HepG2 (cell line): ENCODE results near the gene METAP1D. TPM values are rescaled to one million over a fixed set of nuclear protein-coding genes. Genes with fewer than 3 reads are reported as not detected.

Source experiments
- AGO2 ChIP-seq: fragments of 200-400 bp; formaldehyde crosslinking; optimal IDR thresholded peaks from 2 replicates; pipeline ENCODE3; 2017; ENCODE audit warnings: mild to moderate bottlenecking, low read depth, low read length, moderate library complexity
- BORCS8-MEF2B ChIP-seq: sonication (generic); formaldehyde crosslinking; IDR thresholded peaks from 2 replicates; pipeline ENCODE4 v1.8.0; 2022; ENCODE audit warnings: mild to moderate bottlenecking, missing genetic modification reagents
- FOXJ3 ChIP-seq: sonication (generic); formaldehyde crosslinking; IDR thresholded peaks from 2 replicates; pipeline ENCODE4 v1.4.0; 2020; ENCODE audit warnings: missing genetic modification reagents, mild to moderate bottlenecking, borderline replicate concordance
- GFI1 ChIP-seq: sonication (generic); formaldehyde crosslinking; IDR thresholded peaks from 2 replicates; pipeline ENCODE4 v1.5.0; 2020; ENCODE audit warnings: missing genetic modification reagents, mild to moderate bottlenecking, borderline replicate concordance
- IKZF4 ChIP-seq: sonication (generic); formaldehyde crosslinking; IDR thresholded peaks from 2 replicates; pipeline ENCODE4 v1.5.1; 2020; ENCODE audit warnings: borderline replicate concordance, mild to moderate bottlenecking, low read depth, missing genetic modification reagents; ENCODE audit errors: not compliant biosample characterization
- IRF2 ChIP-seq: IDR thresholded peaks from 2 replicates; pipeline ENCODE4 v1.6.1; 2018; ENCODE audit warnings: missing genetic modification reagents, missing compliant biosample characterization
- KDM2A ChIP-seq: sonication (generic); formaldehyde crosslinking; IDR thresholded peaks from 2 replicates; pipeline ENCODE4 v1.4.0; 2020; ENCODE audit warnings: low read depth, missing genetic modification reagents, borderline replicate concordance
- KDM5B ChIP-seq: sonication (generic); formaldehyde crosslinking; IDR thresholded peaks from 2 replicates; pipeline ENCODE4 v1.4.0; 2020; ENCODE audit warnings: missing genetic modification reagents, mild to moderate bottlenecking, borderline replicate concordance
- MAFK ChIP-seq, 2 experiments: IDR thresholded peaks in 1 of 2; conservative IDR thresholded peaks in 1 of 2; 2 replicates each; pipeline ENCODE4 v1.6.1; 2011; ENCODE audit warnings: improper control_type of control experiment in 2 of 2, low read length in 2 of 2
- MATR3 ChIP-seq: sonication (generic); formaldehyde crosslinking; IDR thresholded peaks from 2 replicates; pipeline ENCODE4 v1.4.0; 2020; ENCODE audit warnings: missing genetic modification reagents
- NBN ChIP-seq: fragments of 450-650 bp; conservative IDR thresholded peaks from 2 replicates; pipeline ENCODE4 v1.6.1; 2017
- NCOA2 ChIP-seq: sonication (generic); formaldehyde crosslinking; IDR thresholded peaks from 2 replicates; pipeline ENCODE4 v1.8.0; 2022; ENCODE audit warnings: inconsistent platforms
- NFE2L1 ChIP-seq: sonication (generic); formaldehyde crosslinking; IDR thresholded peaks from 2 replicates; pipeline ENCODE4 v1.4.0; 2020; ENCODE audit warnings: missing genetic modification reagents, mild to moderate bottlenecking, borderline replicate concordance
- POLR2AphosphoS2 ChIP-seq: IDR thresholded peaks from 2 replicates; pipeline ENCODE4 v1.6.1; 2011; ENCODE audit warnings: low read depth, low read length, improper control_type of control experiment
- PRPF4 ChIP-seq: fragments of 200-400 bp; formaldehyde crosslinking; IDR thresholded peaks from 2 replicates; pipeline ENCODE4 v1.6.1; 2016; ENCODE audit warnings: low read length, low read depth; ENCODE audit not compliant: poor library complexity, severe bottlenecking
- RARA ChIP-seq: IDR thresholded peaks from 2 replicates; pipeline ENCODE4 v1.6.1; 2016; ENCODE audit warnings: missing genetic modification reagents, missing compliant biosample characterization
- RXRB ChIP-seq: IDR thresholded peaks from 2 replicates; pipeline ENCODE4 v1.6.1; 2016; ENCODE audit warnings: borderline replicate concordance, missing genetic modification reagents, missing compliant biosample characterization
- SKI ChIP-seq: fragments of 450-650 bp; IDR thresholded peaks from one replicate; pipeline ENCODE4 v1.6.1; 2018; ENCODE audit warnings: mild to moderate bottlenecking; ENCODE audit not compliant: partially characterized antibody
- TAF1 ChIP-seq: sonication (generic); formaldehyde crosslinking; IDR thresholded peaks from 2 replicates; pipeline ENCODE4 v1.4.0; 2020; ENCODE audit warnings: missing genetic modification reagents
- ZBTB7A ChIP-seq: sonication (generic); formaldehyde crosslinking; IDR thresholded peaks from 2 replicates; pipeline ENCODE4 v1.8.0; 2022; ENCODE audit warnings: mild to moderate bottlenecking, missing genetic modification reagents
- ZNF143 ChIP-seq: sonication (generic); formaldehyde crosslinking; IDR thresholded peaks from 2 replicates; pipeline ENCODE4 v1.4.0; 2020; ENCODE audit warnings: missing genetic modification reagents
- ZNF660 ChIP-seq: sonication (generic); formaldehyde crosslinking; IDR thresholded peaks from 2 replicates; pipeline ENCODE4 v1.5.1; 2020; ENCODE audit warnings: mild to moderate bottlenecking, low read depth, missing genetic modification reagents, borderline replicate concordance
- ZNF788 ChIP-seq: sonication (generic); formaldehyde crosslinking; IDR thresholded peaks from 2 replicates; pipeline ENCODE4 v1.5.0; 2020; ENCODE audit warnings: mild to moderate bottlenecking, missing genetic modification reagents, borderline replicate concordance
- ZNF792 ChIP-seq: IDR thresholded peaks from 2 replicates; pipeline ENCODE4 v1.6.1; 2016
- ZNF841 ChIP-seq: sonication (generic); formaldehyde crosslinking; IDR thresholded peaks from 2 replicates; pipeline ENCODE4 v1.8.1; 2023; ENCODE audit warnings: missing genetic modification reagents, borderline replicate concordance
- polyA plus RNA-seq, 8 experiments: library from polyadenylated mRNA; depleted of rRNA in 3 of 8; stranded (reverse) in 7 of 8; unstranded in 1 of 8; fragments of >200 nt; fragmentation: Illumina TruSeq in 4 of 8; extraction: Trizol in 4 of 8; gene quantifications; 2 replicates each; pipeline versions ENCODE4 v1.2.1 to v1.2.3, GENCODE V29; 2011 to 2016; ENCODE audit warnings: low read depth in 4 of 8, missing spikeins in 1 of 8, mixed read lengths in 1 of 8; ENCODE audit not compliant: insufficient read depth in 1 of 8
- total RNA-seq, 5 experiments: library from RNA; depleted of rRNA; stranded (reverse); fragments of >200 nt; fragmentation: Illumina TruSeq; extraction: Trizol; gene quantifications; 2 replicates each; pipeline ENCODE4 v1.2.3, GENCODE V29; 2016; ENCODE audit warnings: low read depth in 1 of 5
- TF ChIP-seq, protein P1 (sequence below): IDR thresholded peaks from 2 replicates; pipeline ENCODE4 v1.6.1; 2016; ENCODE audit warnings: low read depth, control low read depth
- TF ChIP-seq, protein P2 (sequence below): sonication (generic); formaldehyde crosslinking; IDR thresholded peaks from 2 replicates; pipeline ENCODE4 v1.4.0; 2020; ENCODE audit warnings: missing genetic modification reagents
- TF ChIP-seq, protein P3 (sequence below): sonication (generic); formaldehyde crosslinking; IDR thresholded peaks from 2 replicates; pipeline ENCODE4 v1.8.0; 2022; ENCODE audit warnings: mild to moderate bottlenecking, missing genetic modification reagents, borderline replicate concordance

METAP1D gene
- total and polyA plus RNA-seq, 2 of the 13 experiments (the other 11 are each of a cell fraction or from before 2014, with no cell fraction given) = 14.7 to 21.6 TPM

DNA sequence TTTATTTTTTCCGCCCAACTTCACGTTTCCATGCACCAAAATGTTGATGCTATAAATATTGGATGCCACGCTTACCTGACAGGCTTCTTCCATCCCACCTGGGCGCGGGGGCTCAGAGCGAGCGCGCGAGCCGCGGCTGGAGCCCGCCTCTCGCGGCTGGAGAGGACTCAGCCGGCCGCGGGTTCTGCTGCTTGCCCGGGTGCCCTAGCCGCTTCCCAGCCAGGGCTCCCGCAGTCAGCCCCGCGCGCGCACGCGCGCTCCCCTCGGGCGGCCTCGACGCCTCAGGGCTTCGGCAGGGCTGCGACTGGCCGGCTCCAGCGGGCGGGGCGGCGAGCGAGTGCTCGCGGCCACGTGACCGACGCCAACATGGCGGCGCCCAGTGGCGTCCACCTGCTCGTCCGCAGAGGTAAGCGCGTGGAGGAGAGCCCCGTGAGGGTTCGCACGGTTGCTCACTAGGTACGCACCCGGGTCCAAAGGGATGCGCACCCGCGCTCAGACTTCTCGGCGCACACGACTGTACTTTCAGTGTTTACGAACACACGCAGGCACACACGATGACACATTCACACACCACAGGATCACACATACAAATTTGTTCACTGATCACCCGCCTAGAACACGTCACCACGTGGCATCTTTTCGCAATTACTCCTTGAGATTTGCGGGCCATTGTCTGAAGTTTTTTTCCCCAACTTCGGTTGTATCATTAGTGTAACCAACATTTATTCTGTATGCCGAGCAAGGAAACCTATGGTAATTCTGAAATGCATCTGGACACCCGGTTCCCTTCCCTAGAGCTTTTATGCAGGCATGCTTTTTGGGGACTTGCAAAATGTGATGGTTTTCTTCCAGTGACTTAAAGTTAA lies at the start of gene METAP1D (continued):
- TF ChIP-seq, protein P1, sequence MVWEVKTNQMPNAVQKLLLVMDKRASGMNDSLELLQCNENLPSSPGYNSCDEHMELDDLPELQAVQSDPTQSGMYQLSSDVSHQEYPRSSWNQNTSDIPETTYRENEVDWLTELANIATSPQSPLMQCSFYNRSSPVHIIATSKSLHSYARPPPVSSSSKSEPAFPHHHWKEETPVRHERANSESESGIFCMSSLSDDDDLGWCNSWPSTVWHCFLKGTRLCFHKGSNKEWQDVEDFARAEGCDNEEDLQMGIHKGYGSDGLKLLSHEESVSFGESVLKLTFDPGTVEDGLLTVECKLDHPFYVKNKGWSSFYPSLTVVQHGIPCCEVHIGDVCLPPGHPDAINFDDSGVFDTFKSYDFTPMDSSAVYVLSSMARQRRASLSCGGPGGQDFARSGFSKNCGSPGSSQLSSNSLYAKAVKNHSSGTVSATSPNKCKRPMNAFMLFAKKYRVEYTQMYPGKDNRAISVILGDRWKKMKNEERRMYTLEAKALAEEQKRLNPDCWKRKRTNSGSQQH (CRISPR knock-in tag) = peak; percentile 96
- 0 out of 2 replicates have a peak, but pooled peaks have one; percentile 66 for TF ChIP-seq ZNF841 (CRISPR knock-in tag)
- peak; percentile 69; the same call in 1 of the 2 replicates for TF ChIP-seq ZBTB7A (CRISPR knock-in tag)
- TF ChIP-seq TAF1 (CRISPR knock-in tag) = peak; percentile 96
- TF ChIP-seq SKI = peak; percentile 76
- peak; percentile 66; the same call in 1 of the 2 replicates for TF ChIP-seq NCOA2 (CRISPR knock-in tag)
- TF ChIP-seq KDM2A = peak; percentile 98
- no peak; the same call in 1 of the 2 replicates for TF ChIP-seq ZNF143 (CRISPR knock-in tag)
- TF ChIP-seq POLR2AphosphoS2 = 0 out of 2 replicates have a peak, but pooled peaks have one; percentile 57
- TF ChIP-seq FOXJ3 (CRISPR knock-in tag) = peak; percentile 86
- peak; percentile 99 for TF ChIP-seq BORCS8-MEF2B (CRISPR knock-in tag)
- TF ChIP-seq AGO2 = peak; percentile 78
- TF ChIP-seq, protein P2, sequence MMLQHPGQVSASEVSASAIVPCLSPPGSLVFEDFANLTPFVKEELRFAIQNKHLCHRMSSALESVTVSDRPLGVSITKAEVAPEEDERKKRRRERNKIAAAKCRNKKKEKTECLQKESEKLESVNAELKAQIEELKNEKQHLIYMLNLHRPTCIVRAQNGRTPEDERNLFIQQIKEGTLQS (CRISPR knock-in tag) = peak; percentile 77
- peak; percentile 97 for TF ChIP-seq ZNF788 (CRISPR knock-in tag)
- TF ChIP-seq NFE2L1 (CRISPR knock-in tag) = peak; percentile 87; the same call in 1 of the 2 replicates
- TF ChIP-seq NBN = no peak
- TF ChIP-seq, protein P3, sequence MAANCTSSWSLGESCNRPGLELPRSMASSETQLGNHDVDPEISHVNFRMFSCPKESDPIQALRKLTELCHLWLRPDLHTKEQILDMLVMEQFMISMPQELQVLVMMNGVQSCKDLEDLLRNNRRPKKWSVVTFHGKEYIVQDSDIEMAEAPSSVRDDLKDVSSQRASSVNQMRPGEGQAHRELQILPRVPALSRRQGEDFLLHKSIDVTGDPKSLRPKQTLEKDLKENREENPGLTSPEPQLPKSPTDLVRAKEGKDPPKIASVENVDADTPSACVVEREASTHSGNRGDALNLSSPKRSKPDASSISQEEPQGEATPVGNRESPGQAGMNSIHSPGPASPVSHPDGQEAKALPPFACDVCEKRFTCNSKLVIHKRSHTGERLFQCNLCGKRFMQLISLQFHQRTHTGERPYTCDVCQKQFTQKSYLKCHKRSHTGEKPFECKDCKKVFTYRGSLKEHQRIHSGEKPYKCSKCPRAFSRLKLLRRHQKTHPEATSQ (CRISPR knock-in tag) = peak; percentile 42; the same call in 1 of the 2 replicates
- no peak for TF ChIP-seq MATR3 (CRISPR knock-in tag)
- no peak for TF ChIP-seq MAFK (conservative IDR thresholded peaks at IDR 0.05 in 1 of 2, IDR thresholded peaks at IDR 0.05 in 1 of 2; ENCODE audit: low read length in 2 of 2)
- TF ChIP-seq RXRB (CRISPR knock-in tag) = peak; percentile 62; the same call in 1 of the 2 replicates
- TF ChIP-seq IRF2 (CRISPR knock-in tag) = peak; percentile 86
- TF ChIP-seq KDM5B (CRISPR knock-in tag) = peak; percentile 100
- no peak for TF ChIP-seq ZNF660 (CRISPR knock-in tag)
- TF ChIP-seq RARA (CRISPR knock-in tag) = peak; percentile 74
- TF ChIP-seq ZNF792 (CRISPR knock-in tag) = peak; percentile 98
- TF ChIP-seq GFI1 (CRISPR knock-in tag) = peak; percentile 80; the same call in 1 of the 2 replicates
- no peak for TF ChIP-seq PRPF4
- TF ChIP-seq IKZF4 (CRISPR knock-in tag) = peak; percentile 97
